Myocyte (in vitro differentiated cells): Measurements from ENCODE around the gene NRP1. TPM values are rescaled to one million over a fixed set of nuclear protein-coding genes. Genes with fewer than 3 reads are reported as not detected.
A peak's percentile ranks its signal among the peaks of the same experiment; 100 is the strongest.

ENCODE experiments used
- DNase-seq: peaks from one replicate; pipeline ENCODE4 v3.0.0-alpha.2; 2012; ENCODE audit warnings: low read depth
- total RNA-seq: library from RNA; depleted of rRNA; stranded (reverse); fragments of >200 nt; gene quantifications from 2 replicates; pipeline ENCODE4 v1.2.3, GENCODE V29; 2014

Gene NRP1
- total RNA-seq, 1 donor from 2014 or later = 28.2 TPM

DNA sequence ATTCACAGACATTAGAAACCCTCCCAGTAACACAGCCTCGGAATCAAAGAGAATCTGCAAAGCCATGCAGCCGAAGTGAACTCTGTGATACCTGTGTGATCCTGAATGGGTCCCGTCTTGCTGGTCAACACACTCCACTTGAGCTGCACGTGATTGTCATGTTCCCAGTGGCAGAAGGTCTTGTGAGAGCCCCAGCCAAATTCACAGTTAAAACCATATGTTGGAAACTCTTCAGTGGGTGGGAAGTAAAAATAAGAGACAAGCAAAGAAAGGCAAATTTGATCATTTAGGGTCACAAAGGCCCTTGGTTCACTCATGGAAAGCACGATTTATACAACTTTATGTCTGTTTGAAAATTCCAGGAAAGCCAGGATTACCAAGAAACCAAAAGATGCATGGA lies 142.3 kb downstream of the NRP1 start:
- no peak for DNase-seq

GRCh38 chr10:33190406-33190805 lies 144.1 kb downstream of the NRP1 start:
- DNase-seq = no peak

- no peak for DNase-seq
These were observed 144.7 kb downstream of the NRP1 start for GRCh38 chr10:33189808-33190207.

- no peak for DNase-seq
These were observed 145.1 kb downstream of the NRP1 start for GRCh38 chr10:33189363-33189762.

DNA sequence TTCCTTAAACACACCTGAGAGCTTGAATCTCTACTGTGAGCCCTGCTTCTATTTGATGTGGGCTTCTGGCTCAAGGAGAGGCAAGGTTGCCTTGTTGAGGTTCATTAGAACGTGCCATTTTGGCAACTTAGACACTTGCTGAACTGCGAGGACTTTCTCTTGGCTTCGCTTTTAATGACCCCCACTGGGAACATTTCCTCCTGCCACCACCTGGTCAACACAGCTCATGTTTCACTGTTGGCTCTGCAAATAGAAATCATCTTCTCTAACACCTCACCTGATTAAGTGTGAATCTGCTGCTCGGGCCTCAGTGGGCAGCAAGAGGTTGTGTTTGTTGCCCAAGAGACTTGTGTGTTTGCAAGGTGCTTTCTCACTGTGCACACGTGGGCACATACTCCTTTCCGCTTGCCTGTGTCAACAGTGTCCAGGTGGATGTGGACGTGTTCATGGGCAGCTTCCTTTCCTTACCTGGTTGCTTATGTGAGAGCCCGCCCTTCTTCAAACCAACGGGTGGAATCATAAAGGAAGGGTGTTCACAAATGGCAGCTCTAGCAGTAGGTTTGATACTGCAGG lies 147.0 kb downstream of the NRP1 start:
- no peak for DNase-seq

DNA sequence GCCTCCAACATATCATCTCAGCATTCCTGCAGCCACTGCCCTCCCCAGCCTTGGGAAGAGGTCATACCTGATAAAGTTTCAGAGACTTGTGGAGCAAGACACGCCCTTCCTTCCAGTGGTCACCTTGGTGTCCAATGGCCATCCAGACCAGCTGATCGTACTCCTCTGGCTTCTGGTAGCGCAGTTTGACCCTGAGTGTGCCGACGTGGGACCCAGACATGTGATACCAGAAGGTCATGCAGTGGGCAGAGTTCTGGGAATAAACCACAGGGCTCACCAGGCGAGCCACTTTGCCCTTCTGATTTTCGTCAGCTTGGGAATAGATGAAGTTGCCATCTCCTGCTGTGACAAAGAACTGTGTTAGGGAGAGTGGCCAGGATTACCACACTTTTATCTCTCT lies 148.3 kb downstream of the NRP1 start:
- no peak for DNase-seq

DNA sequence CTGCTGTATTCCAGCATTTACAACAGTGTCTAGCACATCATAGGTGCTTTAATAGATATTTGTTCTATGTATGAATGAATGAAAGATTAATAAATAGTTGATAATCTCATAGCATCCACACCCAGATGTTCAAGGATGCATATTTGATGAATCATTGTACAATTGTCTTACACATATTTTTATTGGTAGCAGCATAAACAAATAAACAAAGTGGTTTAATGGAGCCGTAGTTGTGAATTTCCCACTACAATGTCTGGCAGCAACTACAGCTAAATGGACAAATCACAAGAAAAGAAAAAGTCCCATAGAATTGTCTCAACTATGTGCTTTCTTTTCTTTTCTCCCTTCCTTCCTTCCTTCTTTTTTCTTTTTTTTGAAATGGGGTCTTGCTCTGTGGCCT lies 150.8 kb downstream of the NRP1 start:
- DNase-seq = no peak

DNA sequence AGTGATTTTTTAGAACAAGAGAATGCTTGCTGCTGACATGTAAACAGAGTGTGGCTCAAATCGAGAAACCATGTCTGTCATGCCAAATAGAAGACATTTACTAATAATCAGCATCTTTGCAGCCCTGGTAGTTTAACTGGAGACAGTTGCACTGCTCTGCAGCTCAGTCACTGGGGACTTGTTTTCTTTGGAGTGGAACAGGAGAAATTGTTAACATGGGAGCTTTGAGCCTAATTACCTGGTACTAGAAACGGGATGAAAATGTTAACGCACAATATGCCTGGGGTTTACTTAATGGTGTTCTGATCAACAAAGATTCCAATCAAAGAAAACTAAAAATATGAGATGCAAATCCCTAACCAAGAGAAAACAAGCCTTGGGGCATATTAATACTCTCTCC lies 153.5 kb downstream of the NRP1 start:
- DNase-seq = no peak

DNA sequence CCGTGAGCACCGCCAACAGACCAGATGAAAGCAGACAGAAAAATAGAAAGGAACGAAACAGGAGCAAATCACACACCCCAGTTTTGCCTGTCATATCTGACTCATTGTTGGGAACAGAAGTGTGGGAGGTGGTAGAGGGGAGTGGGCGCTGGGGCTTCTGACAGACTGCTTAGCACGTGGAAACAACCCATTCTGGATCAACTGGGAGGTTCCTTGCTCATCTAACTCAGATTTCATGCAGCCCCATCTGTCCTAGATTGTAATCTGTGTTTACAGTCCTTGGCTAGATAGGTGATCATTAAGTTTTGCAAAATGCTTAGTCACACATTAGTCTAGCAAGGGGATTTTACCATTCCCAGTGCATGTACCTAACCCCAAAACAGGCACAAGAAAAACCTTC lies 154.1 kb downstream of the NRP1 start:
- DNase-seq = no peak

DNA sequence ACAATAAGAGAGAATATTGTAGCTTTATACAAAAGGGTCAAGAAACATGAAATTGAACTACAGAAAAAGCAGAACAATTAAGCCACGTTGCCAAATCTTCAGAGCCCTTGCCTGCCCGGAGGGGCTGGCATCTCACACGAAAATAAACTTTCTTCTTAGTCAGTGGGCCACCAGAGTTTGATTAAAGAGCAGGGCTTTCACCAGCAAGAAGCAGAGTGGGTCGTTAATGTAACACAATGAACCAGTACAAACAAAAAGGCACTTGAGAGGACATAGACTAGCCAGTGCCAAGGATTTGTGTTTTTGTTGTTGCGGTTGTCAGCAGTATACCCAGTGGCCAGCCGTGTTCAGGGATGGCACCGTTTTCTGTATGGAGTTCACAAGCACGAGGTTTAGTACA lies 155.4 kb downstream of the NRP1 start:
- DNase-seq = no peak

DNA sequence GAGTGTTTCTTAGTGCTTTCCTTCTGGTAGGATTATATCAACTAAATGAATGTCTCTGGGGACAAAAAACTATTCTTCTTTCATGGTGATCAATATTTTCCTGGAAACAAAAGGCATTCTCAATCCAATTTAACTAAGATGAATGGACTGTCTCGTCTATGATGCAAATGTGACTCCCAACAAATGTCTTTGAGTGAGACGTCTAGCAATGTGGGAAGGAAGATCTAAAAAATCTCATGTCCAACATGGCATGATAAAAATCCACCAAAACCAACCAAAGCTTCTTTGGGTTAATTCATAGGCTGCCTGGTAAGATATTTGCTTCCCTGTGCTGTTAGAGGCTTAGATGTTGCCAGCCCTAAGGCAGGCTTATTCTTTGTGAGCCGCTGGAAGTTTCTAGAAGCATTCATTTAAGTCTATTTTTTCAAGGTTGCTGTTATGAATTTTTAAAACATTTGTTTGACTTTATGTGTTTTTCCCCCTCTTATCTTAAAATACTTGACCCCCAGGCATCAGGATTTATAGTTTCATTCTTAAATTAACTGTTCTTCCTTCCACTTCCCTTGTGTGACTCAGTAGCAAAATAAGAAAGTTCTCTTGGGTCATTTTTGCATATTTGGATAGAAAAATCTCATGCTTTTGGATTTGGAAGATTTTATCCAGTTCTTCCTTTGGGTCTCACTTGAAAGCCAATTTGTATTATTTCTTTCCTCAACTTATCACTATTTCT lies 156.3 kb downstream of the NRP1 start:
- DNase-seq = no peak

DNA sequence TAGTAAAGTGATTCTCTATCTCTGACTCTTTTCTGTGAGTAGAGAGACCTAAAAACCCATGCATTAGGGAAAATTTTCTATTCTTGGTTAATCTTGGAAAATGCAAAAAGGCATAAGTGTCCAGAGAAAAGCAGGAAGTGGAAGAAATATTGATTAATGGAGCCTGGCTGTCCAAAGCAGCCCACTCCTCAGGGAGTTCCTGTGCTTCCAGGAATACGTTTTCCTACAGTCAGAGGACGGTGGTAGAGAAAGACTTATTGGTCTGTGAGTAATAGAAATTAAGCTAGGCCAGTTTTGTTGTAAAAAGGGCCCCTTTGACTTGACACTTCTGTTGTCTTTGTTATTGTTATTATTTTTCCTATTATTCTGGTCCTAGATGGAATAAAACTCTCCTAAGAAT lies 157.8 kb downstream of the NRP1 start:
- no peak for DNase-seq

GRCh38 chr10:33174674-33175434 lies 159.6 kb downstream of the NRP1 start:
- DNase-seq = no peak

DNA sequence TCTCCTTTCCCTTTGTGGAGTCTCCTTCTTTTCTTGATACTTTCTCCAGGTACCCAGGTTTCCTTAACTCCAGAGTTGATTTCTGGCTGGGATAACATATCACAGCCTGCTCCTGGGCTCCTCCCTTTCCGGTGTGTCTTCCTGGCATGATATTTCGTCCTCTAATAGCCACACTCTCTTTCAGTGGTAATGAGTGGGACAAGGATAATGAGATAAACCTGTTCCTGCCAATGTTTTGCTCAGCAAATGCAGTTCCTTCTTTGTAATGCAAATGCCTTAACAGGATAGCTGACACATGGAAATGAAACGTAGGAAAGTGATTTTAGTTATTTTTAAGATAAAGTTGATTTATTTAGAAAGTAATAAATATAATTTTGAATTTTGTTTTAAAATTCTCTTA lies 168.6 kb downstream of the NRP1 start:
- DNase-seq = no peak

- DNase-seq = peak; percentile 25
These were observed 170.3 kb downstream of the NRP1 start for GRCh38 chr10:33164060-33164709.

GRCh38 chr10:33162248-33162575 lies 172.3 kb downstream of the NRP1 start:
- no peak for DNase-seq

DNA sequence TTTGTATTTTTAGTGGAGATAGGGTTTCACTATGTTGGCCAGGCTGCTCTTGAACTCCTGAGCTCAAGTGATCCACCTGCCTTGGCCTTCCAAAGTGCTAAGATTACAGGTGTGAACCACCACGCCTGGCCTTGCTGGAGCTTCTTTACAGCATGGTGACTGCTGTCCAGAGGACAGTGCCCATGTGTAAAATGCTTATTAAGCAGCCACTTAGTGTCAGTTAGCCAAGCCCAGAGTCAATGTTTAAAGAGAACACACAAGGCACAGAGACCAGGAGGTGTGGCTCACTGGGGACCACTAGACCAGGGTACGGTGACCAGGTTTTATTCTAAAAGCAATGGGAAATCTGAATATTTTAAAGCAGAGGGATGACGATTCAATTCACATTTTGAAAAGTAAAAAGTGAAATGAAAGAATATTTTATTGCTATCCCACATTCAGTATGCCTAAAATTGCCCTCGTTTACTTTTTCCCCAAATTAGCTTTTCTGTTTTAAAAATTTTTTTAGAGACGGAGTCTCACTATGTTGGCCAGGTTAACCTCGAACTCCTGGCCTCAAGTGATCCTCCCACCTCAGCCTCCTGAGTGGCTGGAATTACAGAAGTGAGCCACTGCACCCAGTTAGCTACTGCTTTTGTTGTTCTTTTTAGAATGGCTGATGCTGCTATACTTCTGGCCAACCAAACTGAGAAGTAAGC lies 172.8 kb downstream of the NRP1 start:
- no peak for DNase-seq

DNA sequence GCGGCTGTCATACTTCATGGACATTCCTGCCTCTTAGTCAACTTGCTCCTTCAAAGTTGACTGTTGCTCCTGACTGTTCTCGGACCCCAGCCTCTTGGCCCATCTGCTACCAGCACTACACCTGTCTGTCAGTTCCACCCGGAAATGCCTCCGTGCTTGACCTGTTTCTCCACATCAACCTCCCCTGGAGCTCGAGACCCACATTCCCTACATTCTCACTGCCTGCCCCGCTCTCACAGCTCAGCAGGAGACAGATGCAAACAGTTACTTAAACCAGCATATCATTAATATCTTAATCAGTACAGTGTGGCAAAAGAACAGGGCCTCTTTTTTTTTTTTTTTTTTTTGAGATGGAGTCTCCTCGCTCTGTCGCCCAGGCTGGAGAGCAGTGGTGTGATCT lies 174.3 kb downstream of the NRP1 start:
- no peak for DNase-seq

GRCh38 chr10:33157103-33157502 lies 177.4 kb downstream of the NRP1 start:
- DNase-seq = peak; percentile 12

GRCh38 chr10:33155720-33156638 lies 178.5 kb downstream of the NRP1 start:
- peak; percentile 62 for DNase-seq
